Measurements from ENCODE around the gene ZNRD2.

Gene ZNRD2

DNA sequence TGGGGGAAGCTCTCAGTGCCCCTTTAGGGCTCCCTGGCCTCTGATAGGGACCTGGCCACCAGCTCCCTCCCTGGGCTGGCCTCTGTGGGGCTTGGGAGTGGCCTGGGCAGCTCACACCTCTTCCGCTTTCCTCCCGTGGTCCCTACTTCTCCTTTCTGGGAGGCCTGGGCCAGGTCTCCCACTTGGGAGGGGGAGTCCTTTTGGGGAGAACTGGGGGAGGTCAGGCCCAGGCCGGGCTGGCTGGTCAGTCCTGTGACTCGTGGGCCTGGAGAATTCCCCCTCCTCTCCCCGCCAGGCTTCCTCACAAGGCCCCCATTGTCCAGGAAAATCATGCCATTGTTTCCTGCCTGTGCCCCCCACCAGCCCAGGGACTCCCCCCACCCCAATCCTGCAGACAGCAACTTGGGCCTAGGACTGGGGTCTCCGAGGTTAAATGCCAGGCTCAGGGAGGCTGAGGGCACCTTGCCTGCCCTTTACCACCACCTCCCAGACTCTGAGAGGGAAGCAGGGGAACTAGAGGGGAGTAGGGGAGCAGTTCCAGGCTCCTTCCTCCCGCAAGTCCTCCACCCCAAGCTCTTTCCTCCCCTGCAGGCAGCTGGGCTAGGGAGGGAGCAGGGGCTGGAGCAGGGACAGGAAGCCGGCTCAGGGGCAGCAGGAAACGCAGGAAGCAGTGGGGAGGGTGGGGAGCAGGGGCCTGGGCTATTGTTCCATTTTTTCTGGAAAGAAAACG, 40.9 kb downstream of the ZNRD2 start:
- DNase-seq (ENCODE audit: low spot score), result peak; percentile 70

DNA sequence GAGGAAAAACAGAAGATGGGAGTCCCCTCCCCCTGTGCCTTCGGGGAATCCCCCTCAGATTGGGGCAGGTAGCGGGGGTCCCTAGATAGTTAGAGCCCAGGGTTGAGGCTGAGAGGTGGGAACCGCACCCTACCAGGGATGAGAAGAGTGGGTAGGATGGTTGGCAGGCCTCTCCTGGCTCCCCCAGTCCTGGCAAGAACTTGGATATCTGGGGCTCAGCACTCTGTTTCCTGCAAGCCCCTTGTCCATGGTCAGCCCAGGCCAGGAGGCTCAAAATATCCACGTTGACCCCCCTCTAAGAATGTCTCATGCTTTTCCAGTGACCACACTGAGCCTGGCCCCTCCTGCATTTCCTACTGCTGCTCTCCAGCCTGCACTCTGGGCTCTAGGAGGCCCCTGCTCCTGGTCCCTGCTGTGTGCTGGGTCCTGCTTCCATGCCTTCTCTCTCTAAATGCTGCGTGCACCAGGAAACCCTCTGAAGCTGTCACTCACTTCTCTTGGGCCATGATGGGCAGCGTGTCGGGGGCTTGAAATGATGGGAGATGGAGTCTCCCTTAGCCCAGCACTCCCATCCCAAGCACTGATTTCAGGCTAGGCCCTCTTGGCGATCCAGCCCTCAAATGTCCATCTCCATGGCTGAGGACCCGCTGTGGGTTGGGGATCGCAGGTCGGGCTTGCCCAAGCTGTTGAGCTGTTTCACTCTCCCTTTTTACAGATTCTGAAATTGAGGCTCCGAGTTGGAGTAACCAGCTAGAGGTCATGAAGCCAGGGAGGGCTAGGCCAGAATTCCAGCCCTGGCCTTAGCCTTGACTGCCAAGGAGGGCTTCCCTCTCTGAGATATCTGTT, 41.7 kb downstream of the ZNRD2 start:
- peak; percentile 71 for DNase-seq (ENCODE audit: low spot score)

DNA sequence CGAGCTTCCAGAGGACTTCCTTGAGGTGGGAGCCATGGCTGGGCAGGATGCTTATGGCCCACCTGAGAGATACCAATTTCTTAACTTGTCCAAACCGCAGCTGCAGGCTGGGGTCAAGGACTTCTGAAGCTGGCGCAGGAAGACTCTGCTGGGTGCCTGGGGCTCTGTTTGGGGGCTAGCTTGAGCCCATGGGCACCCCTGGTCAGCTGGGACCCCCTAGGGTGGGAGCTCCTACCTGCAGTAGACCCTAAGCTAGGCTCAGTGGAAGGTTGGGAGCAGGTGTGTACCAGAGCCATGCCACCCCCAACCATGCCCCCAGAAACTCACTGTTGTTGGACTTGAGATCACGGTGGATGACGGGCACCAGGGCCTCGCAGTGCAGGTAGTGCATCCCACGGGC, 42.4 kb downstream of the ZNRD2 start:
- DNase-seq (ENCODE audit: low spot score), result no peak

DNA sequence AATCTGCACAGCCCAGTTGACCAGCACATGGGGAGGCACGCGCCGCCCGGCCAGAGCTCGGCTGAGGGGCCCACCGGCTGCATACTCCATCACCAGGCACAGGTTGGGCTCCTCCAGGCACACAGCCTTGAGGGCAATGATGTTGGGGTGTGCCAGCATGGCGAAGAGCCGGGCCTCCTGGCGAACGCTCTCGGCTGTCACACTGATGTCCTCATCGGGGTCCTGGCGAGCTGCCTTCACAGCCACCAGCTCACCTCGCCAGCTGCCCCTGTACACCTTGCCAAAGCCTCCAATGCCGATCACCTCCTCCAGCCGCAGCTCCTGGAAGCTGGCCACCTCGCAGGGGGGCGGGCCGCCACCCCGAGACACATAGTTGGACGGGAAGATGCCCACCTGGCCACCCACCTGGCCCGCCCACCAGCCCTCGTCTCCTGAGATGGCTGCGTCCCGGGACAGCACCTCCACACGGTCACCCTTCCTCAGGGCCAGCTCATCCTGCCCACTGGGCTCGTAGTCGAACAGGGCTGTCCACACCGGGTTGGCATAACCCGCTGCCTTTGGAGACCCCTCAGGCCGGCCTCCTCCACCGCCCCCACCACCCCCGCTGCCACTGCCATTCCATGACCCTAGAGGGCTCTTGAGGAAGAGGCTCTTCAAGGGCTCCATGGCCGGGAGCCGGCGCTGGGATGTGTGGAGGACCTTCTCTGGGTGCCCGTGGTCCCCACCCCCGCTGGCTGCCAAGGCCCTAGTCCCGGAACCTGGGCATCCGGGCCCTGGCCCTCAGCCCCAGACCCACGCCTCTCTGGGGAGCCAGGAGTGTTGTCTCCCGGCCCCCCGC, 43.0 kb downstream of the ZNRD2 start:
- DNase-seq (ENCODE audit: low spot score), result no peak

DNA sequence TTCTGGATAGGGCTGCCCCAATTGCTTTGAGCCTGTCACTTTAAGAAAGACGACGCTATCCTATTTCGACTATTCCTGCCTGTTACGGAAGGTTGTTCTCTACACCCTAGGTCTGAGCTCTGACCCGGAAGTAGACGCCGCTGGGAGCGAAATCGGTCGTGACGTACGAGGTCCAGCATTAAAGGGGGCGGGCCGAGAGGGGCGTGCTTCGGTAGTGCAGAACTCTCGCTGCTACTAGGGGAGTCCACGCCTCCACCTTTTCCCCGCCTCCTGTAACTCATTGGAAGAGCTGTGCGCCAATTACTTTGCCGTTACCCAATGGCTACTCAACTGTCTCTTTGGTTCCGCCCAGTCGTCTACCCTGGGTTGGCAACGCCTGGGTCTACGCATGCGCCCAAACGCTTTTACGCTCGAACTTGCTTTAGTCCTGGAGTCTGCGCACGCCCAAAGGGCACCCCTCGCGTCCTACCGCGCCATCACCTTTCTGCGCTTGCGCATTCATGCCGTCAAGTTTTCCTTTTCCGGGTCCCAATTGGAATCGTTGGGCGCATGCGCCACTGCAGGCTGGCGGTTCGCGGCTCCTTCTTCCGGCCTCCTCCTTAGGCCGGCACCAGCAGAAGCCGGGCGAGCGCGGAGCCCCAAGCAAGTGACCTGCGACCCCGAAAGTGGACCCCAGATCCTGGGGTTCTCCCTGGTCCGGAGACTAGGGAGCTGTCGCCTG, 45.1 kb downstream of the ZNRD2 start, which contains the start of gene PCNX3:
PCNX3 (plus strand) TSS at position 548 of the 721 bp plus-strand sequence. CDS start 536 bp downstream, outside the sequence.
- peak; percentile 100 for DNase-seq (ENCODE audit: low spot score)

DNA sequence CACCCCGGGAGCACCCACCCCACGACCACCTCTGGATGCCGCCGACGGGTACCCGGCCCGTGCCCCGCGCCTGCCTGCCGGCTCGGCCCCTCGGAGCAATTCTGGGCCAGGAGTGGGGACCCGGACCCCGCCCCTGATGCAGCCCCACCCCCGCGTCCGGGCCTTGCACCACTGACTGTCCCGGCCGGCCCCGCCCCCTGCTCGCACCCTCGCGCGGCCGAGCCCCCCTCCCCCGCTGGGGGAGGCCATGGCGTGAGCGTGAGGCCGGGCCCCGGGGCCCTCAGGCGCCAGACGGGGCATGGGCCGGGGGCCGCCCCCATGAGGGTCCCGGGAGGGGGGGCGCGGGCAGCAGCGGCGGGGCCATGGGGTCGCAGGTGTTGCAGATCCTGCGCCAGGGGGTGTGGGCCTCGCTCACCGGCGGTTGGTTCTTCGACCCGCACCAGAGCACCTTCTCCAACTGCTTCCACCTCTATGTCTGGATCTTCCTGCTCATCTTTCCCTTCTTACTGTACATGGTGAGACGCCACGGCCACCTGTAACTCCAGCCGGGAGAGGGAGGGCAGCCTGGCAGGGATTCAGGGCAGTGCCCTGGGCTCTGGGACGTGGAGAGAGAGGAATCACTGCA, 45.8 kb downstream of the ZNRD2 start:
- no peak for DNase-seq (ENCODE audit: low spot score)

DNA sequence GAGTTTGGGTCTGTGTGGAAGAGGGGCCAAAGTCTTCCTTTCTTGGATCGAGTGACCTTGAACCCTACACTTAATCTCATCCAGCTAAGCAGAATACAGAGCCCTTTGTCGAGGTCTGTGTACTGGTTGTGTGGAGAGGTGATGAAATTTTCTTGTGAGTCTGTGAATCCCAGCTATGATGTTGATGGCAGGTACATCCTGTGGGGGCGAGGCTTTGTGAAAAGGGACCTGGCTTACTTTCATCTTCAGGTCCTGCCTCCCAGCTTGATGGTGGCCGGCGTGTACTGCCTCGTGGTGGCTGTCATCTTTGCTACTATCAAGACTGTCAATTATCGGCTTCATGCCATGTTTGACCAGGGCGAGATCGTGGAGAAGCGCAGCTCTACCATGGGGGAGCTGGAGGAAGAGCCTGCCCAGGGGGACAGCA, 46.3 kb downstream of the ZNRD2 start:
- no peak for DNase-seq (ENCODE audit: low spot score)

DNA sequence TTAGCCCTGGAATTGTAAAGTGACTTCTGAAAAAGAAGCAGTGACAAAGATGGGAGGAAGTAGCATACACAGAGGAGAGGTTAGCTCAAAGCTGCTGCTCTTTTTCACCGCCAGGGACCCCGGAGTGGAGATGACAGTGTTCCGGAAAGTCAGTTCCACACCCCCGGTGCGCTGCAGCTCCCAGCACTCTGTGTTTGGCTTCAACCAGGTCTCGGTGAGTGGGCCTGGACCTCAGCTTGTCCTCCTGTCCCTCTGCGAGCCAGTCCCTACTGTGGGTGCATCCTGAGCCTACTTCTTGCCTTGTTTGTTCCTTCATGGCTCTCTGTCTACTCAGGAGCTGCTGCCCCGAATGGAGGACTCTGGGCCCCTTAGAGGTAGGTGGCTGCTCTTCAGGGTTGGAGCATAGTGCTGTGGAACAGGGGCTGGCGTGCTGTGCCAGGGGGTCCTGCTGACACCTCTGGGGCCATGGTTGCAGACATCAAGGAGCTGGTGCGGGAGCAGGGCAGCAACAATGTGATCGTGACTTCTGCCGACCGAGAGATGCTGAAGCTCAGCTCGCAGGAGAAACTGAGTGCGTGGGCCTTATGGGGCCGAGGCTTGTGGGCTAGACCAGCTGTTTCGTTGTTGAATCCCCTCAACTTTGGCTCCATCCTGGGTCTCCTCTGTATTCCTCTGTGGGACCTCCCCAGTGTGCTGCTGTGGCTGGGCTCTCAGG, 47.0 kb downstream of the ZNRD2 start:
- no peak for DNase-seq (ENCODE audit: low spot score)

DNA sequence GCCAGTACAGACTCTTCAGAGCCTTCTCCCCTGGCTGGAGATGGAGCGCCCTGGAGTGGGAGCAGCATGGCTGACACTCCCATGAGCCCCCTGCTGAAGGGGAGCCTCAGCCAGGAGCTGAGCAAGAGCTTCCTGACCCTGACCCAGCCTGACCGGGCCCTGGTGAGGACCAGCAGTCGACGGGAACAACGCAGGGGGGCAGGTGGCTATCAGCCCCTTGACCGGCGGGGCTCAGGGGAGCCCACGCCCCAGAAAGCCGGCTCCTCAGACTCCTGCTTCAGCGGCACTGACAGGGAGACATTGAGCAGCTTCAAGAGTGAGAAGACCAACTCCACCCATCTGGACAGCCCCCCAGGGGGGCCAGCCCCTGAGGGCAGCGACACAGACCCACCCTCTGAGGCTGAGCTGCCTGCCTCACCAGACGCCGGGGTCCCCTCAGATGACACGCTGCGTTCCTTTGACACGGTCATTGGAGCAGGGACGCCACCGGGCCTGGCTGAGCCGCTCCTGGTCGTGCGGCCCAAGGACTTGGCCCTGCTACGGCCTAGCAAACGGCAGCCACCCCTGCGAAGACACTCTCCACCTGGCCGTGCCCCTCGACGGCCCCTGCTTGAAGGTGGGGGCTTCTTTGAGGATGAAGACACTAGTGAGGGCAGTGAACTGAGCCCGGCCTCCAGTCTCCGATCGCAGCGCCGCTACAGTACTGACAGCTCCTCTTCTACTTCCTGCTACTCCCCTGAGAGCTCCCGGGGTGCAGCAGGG, 47.9 kb downstream of the ZNRD2 start:
- DNase-seq (ENCODE audit: low spot score), result no peak

DNA sequence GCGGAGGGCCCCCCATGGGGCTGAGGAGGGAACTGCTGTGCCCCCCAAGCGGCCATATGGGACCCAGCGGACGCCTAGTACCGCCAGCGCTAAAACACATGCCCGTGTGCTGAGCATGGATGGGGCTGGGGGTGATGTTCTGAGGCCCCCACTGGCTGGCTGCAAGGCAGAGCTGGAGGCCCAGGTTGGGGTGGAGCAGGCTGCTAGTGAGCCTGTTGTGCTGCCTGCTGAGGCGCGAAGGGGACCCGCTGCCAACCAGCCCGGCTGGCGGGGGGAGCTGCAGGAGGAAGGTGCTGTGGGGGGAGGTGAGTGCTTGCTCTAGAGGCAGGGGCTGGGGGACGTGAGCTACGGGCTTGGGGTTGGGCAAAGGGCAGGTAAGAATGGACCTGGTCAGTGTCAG, 48.5 kb downstream of the ZNRD2 start:
- DNase-seq (ENCODE audit: low spot score), result no peak

DNA sequence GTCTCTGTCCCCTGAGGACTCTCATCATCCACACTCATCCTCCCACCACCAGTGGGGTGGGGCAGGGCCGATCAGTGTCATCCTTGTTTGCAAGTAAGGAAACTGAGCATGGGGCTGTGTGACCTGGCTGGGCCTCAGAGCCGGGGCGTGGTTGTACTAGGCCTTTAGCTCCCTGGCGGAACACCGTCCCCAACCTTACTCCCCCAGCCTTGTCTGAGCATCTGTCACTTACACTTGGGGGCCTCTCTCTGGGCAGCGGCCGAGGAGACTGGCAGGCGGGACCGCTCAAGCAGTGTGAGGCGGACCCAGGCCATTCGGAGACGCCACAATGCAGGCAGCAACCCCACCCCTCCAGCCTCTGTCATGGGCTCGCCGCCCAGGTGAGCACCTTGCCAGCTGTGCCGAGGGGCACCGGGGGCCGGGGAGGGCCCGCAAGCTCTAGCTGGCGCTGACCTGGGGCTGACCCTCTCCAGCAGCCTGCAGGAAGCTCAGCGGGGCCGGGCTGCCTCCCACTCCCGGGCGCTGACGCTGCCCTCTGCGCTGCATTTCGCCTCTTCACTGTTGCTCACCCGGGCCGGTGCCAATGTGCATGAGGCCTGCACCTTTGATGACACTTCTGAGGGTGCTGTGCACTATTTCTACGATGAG, 49.1 kb downstream of the ZNRD2 start:
- no peak for DNase-seq (ENCODE audit: low spot score)

DNA sequence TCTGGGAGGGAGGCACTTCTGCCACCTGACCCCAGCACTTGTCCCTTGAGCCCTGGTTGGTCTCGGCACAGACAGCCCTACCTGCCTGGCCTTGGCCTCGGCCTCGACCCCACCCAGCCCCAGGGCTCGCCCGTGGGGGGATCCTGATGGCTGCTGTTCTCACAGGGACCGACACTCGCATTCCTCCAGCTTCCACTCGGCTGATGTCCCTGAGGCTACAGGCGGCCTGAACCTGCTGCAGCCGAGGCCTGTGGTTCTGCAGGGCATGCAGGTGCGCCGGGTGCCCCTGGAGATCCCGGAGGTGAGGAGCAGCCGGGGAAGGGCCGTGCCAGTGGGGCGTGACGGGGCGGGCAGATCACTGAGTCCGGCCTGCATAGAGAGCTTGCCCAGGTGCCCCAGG, 50.4 kb downstream of the ZNRD2 start:
- no peak for DNase-seq (ENCODE audit: low spot score)

DNA sequence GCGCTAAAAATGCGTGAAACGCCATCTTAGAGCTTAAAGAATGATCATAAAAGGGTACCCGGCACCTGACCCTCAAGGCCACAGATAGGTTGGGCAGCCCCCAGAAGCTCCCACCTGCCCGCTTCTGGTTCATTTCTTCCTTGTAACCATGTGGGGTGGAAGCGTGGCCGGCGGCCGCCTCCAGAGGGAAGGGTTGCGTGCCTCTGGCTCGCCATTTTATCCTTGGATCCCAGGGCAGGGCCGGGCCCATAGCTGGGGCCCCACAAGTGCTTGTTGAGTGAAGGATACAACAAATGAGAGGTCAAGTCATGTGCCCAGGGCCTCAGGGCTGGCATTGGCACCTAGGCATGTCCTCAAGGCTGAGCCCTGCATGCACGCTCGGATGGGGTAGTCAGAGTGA, 51.2 kb downstream of the ZNRD2 start:
- no peak for DNase-seq (ENCODE audit: low spot score)

All from kidney capillary endothelial cell (primary cell).